ENCODE measurements around the gene KRTAP4-1.
"Not testable (repeated sequence)": the region's sequence is repeated elsewhere in the genome, so short reads cannot be mapped to it uniquely, and the experiment has no call there.

The KRTAP4-1 gene

GRCh38 chr17:41184480-41184961 lies at the start of gene KRTAP4-1:
TSS of gene KRTAP4-1 (minus strand) at chr17:41184911. CDS start at chr17:41184854, 57 bp downstream.
- DNase-seq: no peak

- not testable (repeated sequence) for DNase-seq
Measured at GRCh38 chr17:41232399-41233105, 47.8 kb upstream of the KRTAP4-1 start, which contains the start of gene KRTAP9-3. TSS of gene KRTAP9-3 (plus strand) at chr17:41232449. CDS start at chr17:41232502, 53 bp downstream.

GRCh38 chr17:41231731-41232130 lies 47.0 kb upstream of the KRTAP4-1 start:
- DNase-seq: no peak

GRCh38 chr17:41230094-41230493 lies 45.4 kb upstream of the KRTAP4-1 start:
- DNase-seq: no peak

- DNase-seq: not testable (repeated sequence)
Measured at GRCh38 chr17:41226598-41227095, 41.9 kb upstream of the KRTAP4-1 start, which contains the start of gene KRTAP9-2. TSS of gene KRTAP9-2 (plus strand) at chr17:41226648. CDS start at chr17:41226655, 7 bp downstream.

- DNase-seq: no peak
Measured at GRCh38 chr17:41226051-41226450, 41.3 kb upstream of the KRTAP4-1 start.

GRCh38 chr17:41223821-41224220 lies 39.1 kb upstream of the KRTAP4-1 start:
- DNase-seq: no peak

- no peak for DNase-seq
Measured at GRCh38 chr17:41215681-41216080, 31.0 kb upstream of the KRTAP4-1 start.

GRCh38 chr17:41212524-41213169 lies 27.9 kb upstream of the KRTAP4-1 start:
- no peak for DNase-seq

- DNase-seq: no peak
Measured at GRCh38 chr17:41211845-41212466, 27.2 kb upstream of the KRTAP4-1 start.

- DNase-seq: no peak
Measured at GRCh38 chr17:41199421-41200078, 14.8 kb upstream of the KRTAP4-1 start.

GRCh38 chr17:41196068-41196467 lies 11.4 kb upstream of the KRTAP4-1 start:
- DNase-seq: no peak

GRCh38 chr17:41190328-41190727 lies 5.6 kb upstream of the KRTAP4-1 start:
- DNase-seq: no peak

- DNase-seq: not testable (repeated sequence)
Measured at GRCh38 chr17:41189837-41190318, 5.2 kb upstream of the KRTAP4-1 start, which contains the start of gene KRTAP9-1. TSS of gene KRTAP9-1 (plus strand) at chr17:41189887. CDS start at chr17:41189887, 0 bp downstream.

GRCh38 chr17:41186872-41187271 lies 2.2 kb upstream of the KRTAP4-1 start:
- DNase-seq: no peak

- no peak for DNase-seq
Measured at GRCh38 chr17:41185001-41185400, 290 bp upstream of the KRTAP4-1 start.

GRCh38 chr17:41178843-41179616 lies 5.7 kb downstream of the KRTAP4-1 start:
- DNase-seq: no peak

GRCh38 chr17:41178341-41178740 lies 6.4 kb downstream of the KRTAP4-1 start:
- no peak for DNase-seq

GRCh38 chr17:41177727-41178271 lies 6.9 kb downstream of the KRTAP4-1 start, which contains the start of gene KRTAP4-2:
TSS of gene KRTAP4-2 (minus strand) at chr17:41178221. CDS start at chr17:41178164, 57 bp downstream.
- DNase-seq: no peak

All from hypothalamus (tissue), 51 donors.